ENCODE data around the gene LTBP3.

Gene LTBP3

GRCh38 chr11:65492637-65493366, 65.4 kb downstream of the LTBP3 start:
- no peak for DNase-seq

GRCh38 chr11:65492387-65492636, 65.8 kb downstream of the LTBP3 start:
- DNase-seq = no peak

GRCh38 chr11:65491614-65492386, 66.4 kb downstream of the LTBP3 start:
- peak; percentile 90 for DNase-seq

- no peak for DNase-seq
Observed at GRCh38 chr11:65491163-65491465, 67.0 kb downstream of the LTBP3 start.

- no peak for DNase-seq
Observed at GRCh38 chr11:65489706-65490320, 68.3 kb downstream of the LTBP3 start.

- no peak for DNase-seq
Observed at GRCh38 chr11:65489035-65489705, 69.0 kb downstream of the LTBP3 start.

Data from DMS153 (cell line).